Muscle layer of colon (tissue), 2 donors: ENCODE results near the gene AFF3.
"Not testable (repeated sequence)": the region's sequence is repeated elsewhere in the genome, so short reads cannot be mapped to it uniquely, and the experiment has no call there.

ENCODE experiments used
- H3K27ac ChIP-seq: one replicate; pipeline ENCODE4 v1.7.0; 2013; ENCODE audit warnings: low read depth, mild to moderate bottlenecking, low read length, moderate library complexity
- H3K27me3 ChIP-seq, 2 donors: one replicate each; pipeline ENCODE4 v1.7.0; 2013; ENCODE audit warnings: low read length in 2 of 2, mild to moderate bottlenecking in 2 of 2; ENCODE audit not compliant: insufficient read depth in 2 of 2, control insufficient read depth in 1 of 2
- H3K36me3 ChIP-seq: one replicate; pipeline ENCODE4 v1.7.0; 2013; ENCODE audit warnings: mild to moderate bottlenecking, low read length; ENCODE audit not compliant: insufficient read depth
- H3K4me1 ChIP-seq: one replicate; pipeline ENCODE4 v1.7.0; 2013; ENCODE audit warnings: mild to moderate bottlenecking, low read length; ENCODE audit not compliant: insufficient read depth
- H3K4me3 ChIP-seq, 2 donors: one replicate each; pipeline ENCODE4 v1.7.0; 2013; ENCODE audit warnings: low read length in 2 of 2, low read depth in 1 of 2, mild to moderate bottlenecking in 1 of 2, moderate library complexity in 1 of 2
- H3K9ac ChIP-seq: one replicate; pipeline ENCODE4 v1.7.0; 2013; ENCODE audit warnings: low read length
- H3K9me3 ChIP-seq: one replicate; pipeline ENCODE4 v1.7.0; 2013; ENCODE audit warnings: mild to moderate bottlenecking, low read length
- donor health status: abdominal sarcoma.
- donor health status: Adenocarcinoma of cecum.

The AFF3 gene

DNA sequence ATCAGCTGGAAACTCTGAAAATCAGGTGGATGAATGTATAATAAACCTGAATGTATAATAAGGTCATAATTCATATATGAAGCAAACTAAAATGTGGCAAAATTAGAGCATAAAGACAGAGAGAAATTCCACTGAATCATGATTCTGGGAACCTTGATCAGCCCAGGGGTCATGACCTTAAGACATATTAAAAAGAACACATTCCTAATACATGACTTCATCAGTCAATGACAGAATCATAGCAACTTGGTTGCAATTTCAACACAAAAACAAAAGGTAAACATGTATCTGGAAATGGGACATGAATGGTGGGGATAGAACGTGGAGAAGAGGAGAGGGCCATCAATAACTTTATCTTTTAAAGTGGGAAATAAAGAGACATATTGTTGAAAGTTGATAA lies 17.6 kb downstream of the AFF3 start:
- Histone ChIP-seq H3K36me3 (no peaks in the 10 kb centered on the region), H3K9ac (no peak overlapping the region), H3K4me1 (peaks cover 6% of the 10 kb centered on the region), H3K27ac (no peak overlapping the region), H3K9me3 (no peaks in the 10 kb centered on the region), H3K27me3 (no peaks in the 10 kb centered on the region), H3K4me3 (no peak overlapping the region)

DNA sequence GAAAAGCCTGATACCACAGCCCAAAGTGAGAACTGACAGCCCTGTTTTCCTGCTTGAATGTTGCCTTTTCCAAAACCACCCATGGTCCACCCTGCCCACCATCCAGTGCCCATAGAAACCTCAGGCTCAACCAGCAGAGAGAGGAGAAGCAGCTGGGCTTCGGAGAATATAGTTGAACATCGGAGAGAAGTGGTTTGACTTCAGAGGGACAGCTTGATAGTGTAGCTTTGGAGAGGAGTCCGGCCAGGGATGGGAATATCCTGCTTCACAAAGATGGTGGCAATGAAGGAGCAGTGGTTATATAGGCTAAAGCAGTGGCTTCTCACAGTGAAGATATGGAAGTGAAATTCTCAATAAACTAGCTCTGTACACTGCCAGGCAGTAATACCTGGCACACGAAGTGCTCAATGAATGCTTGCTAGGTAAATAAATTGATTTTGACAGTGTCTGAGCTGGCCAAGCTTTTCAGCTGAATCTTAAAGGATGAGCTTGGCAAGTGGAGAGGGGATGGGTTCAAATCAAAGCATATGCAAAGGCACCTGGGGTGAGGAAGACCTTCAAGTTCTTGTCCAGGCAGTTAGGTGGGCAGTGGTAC lies 21.2 kb downstream of the AFF3 start:
- no peak overlapping the region for H3K9ac ChIP-seq
- H3K36me3 ChIP-seq = no peaks in the 10 kb centered on the region
- H3K4me1 ChIP-seq = peaks cover 3% of the 10 kb centered on the region
- no peaks in the 10 kb centered on the region for H3K27me3 ChIP-seq
- no peaks in the 10 kb centered on the region for H3K9me3 ChIP-seq
- H3K27ac ChIP-seq = no peak overlapping the region
- no peak overlapping the region for H3K4me3 ChIP-seq

DNA sequence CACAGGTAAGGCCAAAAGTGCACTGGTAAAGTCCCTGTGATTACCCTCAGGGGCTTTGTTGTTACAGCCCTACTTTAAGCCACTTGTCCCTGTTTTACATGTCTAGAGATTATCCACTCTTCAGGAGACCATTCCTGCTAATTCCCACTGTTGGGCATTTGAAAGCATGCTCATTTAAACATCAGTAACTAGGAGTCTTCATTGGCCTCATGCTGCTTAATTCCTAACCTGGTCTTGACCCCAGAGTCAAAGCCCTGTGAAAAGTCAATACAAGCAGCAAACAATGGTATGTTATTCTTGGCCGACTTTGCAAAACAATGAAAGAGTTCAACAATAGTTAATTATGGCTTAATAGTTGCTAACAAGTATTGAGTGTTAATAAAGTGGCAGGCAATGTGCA lies 23.2 kb downstream of the AFF3 start:
- Histone ChIP-seq H3K4me1 (no peaks in the 10 kb centered on the region), H3K36me3 (no peaks in the 10 kb centered on the region), H3K27me3 (no peaks in the 10 kb centered on the region), H3K4me3 (no peak overlapping the region), H3K9ac (no peak overlapping the region), H3K27ac (no peak overlapping the region), H3K9me3 (no peaks in the 10 kb centered on the region)

DNA sequence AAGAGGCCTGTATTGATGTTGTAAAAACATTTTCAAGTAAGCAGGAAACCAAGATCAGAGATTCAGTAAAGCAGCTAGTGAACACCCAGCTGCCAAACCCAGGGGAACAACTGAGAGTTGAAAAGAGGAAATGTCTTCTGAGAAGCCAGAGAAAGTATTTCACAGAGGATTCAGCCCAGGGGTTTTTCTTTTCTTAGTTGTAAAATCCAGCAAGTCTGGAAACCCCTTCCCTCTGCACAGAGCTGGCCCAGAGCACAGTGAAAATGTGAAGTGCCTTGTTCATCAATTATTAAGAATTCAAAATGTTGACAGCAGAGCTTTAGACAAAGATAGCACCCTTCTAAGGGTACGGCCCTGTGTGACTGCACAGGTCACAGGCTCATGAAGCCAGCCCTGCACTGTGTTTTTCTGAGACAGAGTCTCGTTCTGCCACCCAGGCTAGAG lies 28.4 kb downstream of the AFF3 start:
- Histone ChIP-seq H3K9ac (no peak overlapping the region), H3K36me3 (no peaks in the 10 kb centered on the region), H3K4me3 (no peak overlapping the region), H3K27ac (no peak overlapping the region), H3K4me1 (peaks cover 4% of the 10 kb centered on the region), H3K27me3 (no peaks in the 10 kb centered on the region), H3K9me3 (no peaks in the 10 kb centered on the region)

DNA sequence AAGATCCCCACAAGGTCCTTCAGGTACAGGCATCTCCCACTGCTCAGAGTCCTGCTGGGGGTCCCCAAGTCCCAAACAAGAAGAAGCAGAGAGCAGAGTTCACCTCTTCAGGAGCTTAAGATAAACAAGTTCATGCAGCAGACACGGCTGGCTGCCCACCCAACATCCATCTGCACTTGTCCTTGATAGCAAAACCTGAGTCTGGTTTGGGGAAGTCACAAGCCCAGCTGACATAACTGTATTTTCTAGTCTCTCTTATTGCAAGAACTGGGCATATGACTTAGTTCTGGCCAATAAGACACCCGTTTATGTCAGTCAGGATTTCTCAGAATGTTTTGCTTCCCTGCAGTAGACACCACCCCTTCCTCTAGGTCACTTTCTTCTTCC lies 31.8 kb downstream of the AFF3 start:
- Histone ChIP-seq H3K36me3 (no peaks in the 10 kb centered on the region), H3K4me3 (no peak overlapping the region), H3K9me3 (no peaks in the 10 kb centered on the region), H3K27me3 (no peaks in the 10 kb centered on the region), H3K4me1 (peaks cover 27% of the 10 kb centered on the region), H3K9ac (no peak overlapping the region), H3K27ac (no peak overlapping the region)

DNA sequence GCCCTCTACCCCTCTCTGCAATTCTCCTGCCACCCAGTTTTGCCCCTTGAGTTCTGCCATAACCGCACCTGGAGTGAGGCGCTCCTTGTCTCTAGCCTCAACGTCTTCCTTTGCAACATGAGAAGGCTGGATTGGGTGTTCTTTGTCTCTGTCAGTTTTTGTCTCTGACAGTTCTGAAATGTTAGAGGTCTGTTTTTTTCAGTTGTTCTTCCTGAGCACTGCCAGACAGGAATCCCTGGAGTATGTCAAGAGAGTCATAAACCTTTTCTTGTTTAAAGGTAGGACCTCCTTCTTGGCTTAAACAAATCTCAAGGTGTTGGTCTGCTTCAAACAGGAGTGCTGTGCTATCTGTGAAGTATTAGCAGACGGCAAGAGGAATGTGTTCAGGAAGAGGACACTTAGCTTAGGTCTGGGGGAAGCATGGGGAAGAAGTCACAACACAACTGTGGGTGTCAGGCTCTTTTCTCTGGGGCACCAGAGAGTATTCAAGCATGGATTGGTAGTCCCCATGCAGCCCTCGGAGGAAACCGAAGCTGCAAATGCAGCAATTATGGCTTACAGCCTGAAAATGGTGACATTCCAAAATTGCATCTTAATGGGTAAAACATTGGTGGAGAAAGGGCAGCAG lies 32.3 kb downstream of the AFF3 start:
- no peaks in the 10 kb centered on the region for H3K36me3 ChIP-seq
- no peaks in the 10 kb centered on the region for H3K9me3 ChIP-seq
- H3K27me3 ChIP-seq = no peaks in the 10 kb centered on the region
- H3K27ac ChIP-seq = no peak overlapping the region
- H3K9ac ChIP-seq = no peak overlapping the region
- H3K4me3 ChIP-seq = no peak overlapping the region
- peaks cover 31% of the 10 kb centered on the region for H3K4me1 ChIP-seq

DNA sequence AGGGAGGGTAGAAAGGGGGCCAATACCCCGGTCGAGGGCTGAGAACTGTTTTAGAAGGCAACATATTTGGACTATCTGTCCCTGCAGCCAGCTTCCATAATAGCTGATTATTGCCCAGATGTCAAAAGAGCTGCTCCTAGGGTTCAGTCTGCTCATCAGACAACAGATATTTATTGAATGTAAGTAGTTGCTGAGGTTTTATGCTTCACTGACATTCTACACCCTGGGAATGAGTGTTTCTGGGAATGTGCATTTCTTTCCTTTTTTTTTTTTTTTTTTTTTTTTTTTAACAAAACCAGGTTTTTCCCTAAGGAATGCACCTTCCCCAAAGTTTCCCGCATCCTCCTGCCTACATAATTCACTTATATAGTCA lies 33.8 kb downstream of the AFF3 start:
- not testable (repeated sequence) for H3K4me3 ChIP-seq, H3K27me3 ChIP-seq, H3K36me3 ChIP-seq, H3K9ac ChIP-seq, H3K9me3 ChIP-seq
- Histone ChIP-seq H3K4me1 (peaks cover 31% of the 10 kb centered on the region), H3K27ac (peak overlapping the region; percentile 7)

DNA sequence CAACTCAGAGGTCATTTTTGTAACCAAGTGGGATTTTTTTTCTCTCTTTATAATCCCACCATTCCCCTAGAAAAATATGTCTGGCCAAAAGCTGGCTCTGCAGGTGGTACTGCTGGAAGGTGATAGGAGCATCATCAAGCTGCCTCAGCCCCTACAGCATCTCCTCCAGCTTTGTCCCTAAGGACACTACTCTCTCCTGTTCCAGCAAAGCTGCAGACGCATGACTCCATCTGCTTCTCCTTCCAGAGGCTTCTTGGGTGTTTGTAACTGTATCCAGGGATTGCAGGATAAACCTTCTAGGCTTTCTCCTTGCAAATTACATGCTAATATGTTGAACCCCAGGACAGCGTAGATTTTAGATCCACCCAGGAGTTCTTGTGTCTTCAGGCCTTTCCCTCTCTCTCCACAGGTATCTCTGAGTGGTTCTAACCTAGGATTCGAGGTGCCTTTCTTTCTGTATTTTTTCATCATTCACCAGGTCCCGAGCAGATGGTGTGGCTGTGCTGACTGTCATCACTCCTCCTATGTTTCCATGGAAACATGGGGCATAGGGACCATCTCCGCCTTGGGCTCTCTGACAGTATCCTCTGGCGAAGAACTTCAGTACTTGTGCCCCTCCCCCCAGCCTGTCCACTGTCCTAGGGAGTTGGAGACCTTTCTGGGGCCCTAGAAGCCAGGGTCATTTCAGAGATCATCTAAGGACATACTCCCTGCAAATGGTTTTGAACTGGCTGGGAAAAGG lies 34.3 kb downstream of the AFF3 start:
- no peak overlapping the region for H3K9ac ChIP-seq
- no peaks in the 10 kb centered on the region for H3K9me3 ChIP-seq
- peaks cover 31% of the 10 kb centered on the region for H3K4me1 ChIP-seq
- peak overlapping the region; percentile 83 for H3K27ac ChIP-seq
- no peaks in the 10 kb centered on the region for H3K36me3 ChIP-seq
- H3K27me3 ChIP-seq = no peaks in the 10 kb centered on the region
- no peak overlapping the region for H3K4me3 ChIP-seq

DNA sequence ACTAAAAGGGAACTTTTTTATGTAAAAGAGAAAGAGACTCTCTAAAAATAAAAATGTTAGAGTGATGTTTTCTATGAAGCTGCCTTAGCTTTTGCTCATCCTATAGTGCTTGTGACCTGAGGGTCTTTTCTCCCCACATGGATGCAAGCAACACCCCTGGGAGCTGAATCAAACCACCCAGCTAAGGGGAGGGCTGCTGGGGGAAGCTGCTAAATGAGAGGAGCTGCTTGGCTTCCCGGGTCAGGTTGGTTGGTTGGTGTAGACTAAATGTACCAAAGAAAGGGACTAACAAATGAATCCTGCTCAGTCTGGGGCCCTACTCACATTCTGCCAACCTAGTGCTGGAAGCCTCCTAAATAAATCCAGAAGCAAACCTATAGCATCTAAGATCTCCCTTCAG lies 35.0 kb downstream of the AFF3 start:
- H3K4me3 ChIP-seq = no peak overlapping the region
- peaks cover 31% of the 10 kb centered on the region for H3K4me1 ChIP-seq
- no peaks in the 10 kb centered on the region for H3K9me3 ChIP-seq
- H3K9ac ChIP-seq = no peak overlapping the region
- H3K27me3 ChIP-seq = no peaks in the 10 kb centered on the region
- H3K27ac ChIP-seq = peak overlapping the region; percentile 83
- no peaks in the 10 kb centered on the region for H3K36me3 ChIP-seq

DNA sequence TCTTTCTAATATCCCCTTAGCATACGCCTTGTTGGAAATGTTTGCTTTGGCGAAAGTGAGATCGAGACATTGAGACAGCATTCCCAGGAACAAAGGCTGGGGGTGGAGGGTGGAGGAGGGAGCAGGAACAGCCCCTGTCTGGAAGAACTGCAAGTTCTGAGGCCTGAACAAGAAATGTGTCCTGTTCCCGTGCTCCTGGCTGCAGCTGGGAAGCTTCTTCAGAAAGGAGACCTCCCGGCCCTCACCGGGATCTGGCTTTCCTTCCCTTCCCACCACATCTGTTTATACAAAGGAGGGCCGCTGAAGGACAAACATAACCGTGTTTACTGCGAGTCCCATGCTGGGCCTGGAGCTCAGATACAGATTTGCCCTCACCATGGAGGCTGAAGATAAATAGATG lies 35.9 kb downstream of the AFF3 start:
- H3K9ac ChIP-seq = no peak overlapping the region
- peaks cover 31% of the 10 kb centered on the region for H3K4me1 ChIP-seq
- H3K9me3 ChIP-seq = no peaks in the 10 kb centered on the region
- no peaks in the 10 kb centered on the region for H3K27me3 ChIP-seq
- H3K27ac ChIP-seq = peak overlapping the region; percentile 83
- H3K36me3 ChIP-seq = no peaks in the 10 kb centered on the region
- no peak overlapping the region for H3K4me3 ChIP-seq

DNA sequence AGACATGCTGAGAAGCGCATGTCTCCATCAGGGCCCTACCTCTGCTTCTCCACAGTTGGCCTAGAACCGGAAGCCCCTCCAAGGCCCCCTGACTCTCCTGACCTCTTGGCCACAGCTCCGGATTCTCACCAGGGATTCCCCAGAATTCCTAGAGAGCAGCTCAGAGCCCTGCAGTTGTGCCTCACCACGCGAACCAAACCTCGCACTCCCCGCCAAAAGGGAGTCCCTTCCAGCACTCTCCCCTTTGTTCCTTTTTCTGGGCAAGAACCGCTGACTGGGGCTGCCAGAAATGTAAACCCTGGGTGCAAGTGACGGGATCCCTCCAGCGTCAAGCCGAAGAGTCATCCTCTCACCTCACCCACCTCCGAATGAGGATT lies 36.7 kb downstream of the AFF3 start:
- H3K4me3 ChIP-seq = peak overlapping the region; percentile 66 to 70
- H3K9me3 ChIP-seq = no peaks in the 10 kb centered on the region
- peaks cover 31% of the 10 kb centered on the region for H3K4me1 ChIP-seq
- H3K27me3 ChIP-seq = no peaks in the 10 kb centered on the region
- no peaks in the 10 kb centered on the region for H3K36me3 ChIP-seq
- peak overlapping the region; percentile 83 for H3K27ac ChIP-seq
- H3K9ac ChIP-seq = peak overlapping the region; percentile 57
